K562 (cell line): ENCODE results near the gene SLC22A12. TPM values are rescaled to one million over a fixed set of nuclear protein-coding genes. Genes with fewer than 3 reads are reported as not detected.

Experiments used
- ATAC-seq: fragments of 200-7000 bp; cut with Tn5 transposase; 3 replicates; pipeline ENCODE4 v1.9.1; 2020; ENCODE audit warnings: moderate library complexity
- BruUV-seq: library from RNA; stranded (reverse); fragments of 400-500 nt; replicated peaks from 2 replicates; lab custom pipeline; 2021; lab: Mats Ljungman, UMichigan
- CTCF ChIA-PET: fragments of 300-600 bp; formaldehyde crosslinking; extraction: SDS; loops from one replicate; lab custom pipeline; 2021; ENCODE audit warnings: low intra/inter-chr PET ratio; lab: Yijun Ruan, JAX
- POLR2A ChIA-PET: fragments of 300-600, 350-650 bp; sonication (Branson Sonifier 250); formaldehyde crosslinking; extraction: SDS; loops from one replicate; lab custom pipeline; 2021; ENCODE audit warnings: antibody characterized with exemption, inconsistent platforms; lab: Yijun Ruan, JAX
- DNase-seq, 4 experiments: peaks; one replicate each; pipeline versions ENCODE4 v3.0.0 to v3.0.0-alpha.2; 2011 to 2018; ENCODE audit warnings: low spot score in 3 of 4, mixed read lengths in 3 of 4; ENCODE audit errors: extremely low read depth in 1 of 4
- FAIRE-seq: peaks from 2 replicates; lab custom pipeline; 2011; peaks lifted over from hg19 to GRCh38; lab: Jason Lieb, UNC
- H2AFZ ChIP-seq: 2 replicates; pipeline ENCODE4 v1.6.0; 2011; ENCODE audit warnings: low read depth, low read length, control low read depth, inconsistent platforms
- H3K27ac ChIP-seq: fragments of 200-600 bp; 3 replicates; pipeline ENCODE4 v1.8.0; 2011; ENCODE audit warnings: low read depth, mild to moderate bottlenecking, control low read depth, inconsistent platforms, low read length, moderate library complexity, mixed read lengths; ENCODE audit errors: extremely low read depth
- H3K27me3 ChIP-seq, 2 experiments: fragments of 300-600 bp in 1 of 2; 2 replicates in 1 of 2; 3 replicates in 1 of 2; pipeline versions ENCODE4 v1.6.0 to v1.8.0; 2011; ENCODE audit warnings: inconsistent platforms in 2 of 2, low read length in 2 of 2, mild to moderate bottlenecking in 1 of 2, mixed read lengths in 1 of 2, moderate library complexity in 1 of 2; ENCODE audit not compliant: control insufficient read depth in 2 of 2, insufficient read depth in 2 of 2
- H3K36me3 ChIP-seq: fragments of 300-600 bp; 3 replicates; pipeline ENCODE4 v1.8.0; 2011; ENCODE audit warnings: mild to moderate bottlenecking, low read length, inconsistent platforms; ENCODE audit not compliant: control insufficient read depth, insufficient read depth
- H3K4me1 ChIP-seq, 2 experiments: fragments of 200-600 bp in 1 of 2; replicated peaks in 1 of 2; 2 replicates in 1 of 2; 3 replicates in 1 of 2; pipeline versions ENCODE4 v1.5.1 to v1.8.0; 2011; ENCODE audit warnings: inconsistent platforms in 2 of 2, low read length in 2 of 2, mild to moderate bottlenecking in 1 of 2, mixed read lengths in 1 of 2, moderate library complexity in 1 of 2; ENCODE audit not compliant: control insufficient read depth in 2 of 2, insufficient read depth in 2 of 2
- H3K4me2 ChIP-seq: 2 replicates; pipeline ENCODE4 v1.6.1; 2011; ENCODE audit warnings: low read length, control low read depth, inconsistent platforms, mixed read lengths; ENCODE audit not compliant: insufficient read depth
- H3K4me3 ChIP-seq: fragments of 200-600 bp; sonication (generic), shearing (Covaris generic); 2 replicates; pipeline ENCODE4 v1.5.1; 2016; ENCODE audit warnings: control low read depth, inconsistent platforms
- H3K79me2 ChIP-seq: fragments of 200-600 bp; 3 replicates; pipeline ENCODE4 v1.8.0; 2011; ENCODE audit warnings: low read length, inconsistent platforms; ENCODE audit not compliant: control insufficient read depth, insufficient read depth
- H3K9ac ChIP-seq, 2 experiments: 2 replicates each; pipeline versions ENCODE4 v1.6.0 to v1.6.1; 2011; ENCODE audit warnings: low read depth in 2 of 2, low read length in 2 of 2, control low read depth in 1 of 2, inconsistent platforms in 1 of 2, mild to moderate bottlenecking in 1 of 2, mixed read lengths in 1 of 2; ENCODE audit not compliant: insufficient read depth in 1 of 2
- H3K9me1 ChIP-seq: one replicate; pipeline ENCODE4 v1.6.0; 2011; ENCODE audit warnings: inconsistent platforms, mild to moderate bottlenecking, low read length, moderate library complexity; ENCODE audit not compliant: control insufficient read depth, insufficient read depth
- H3K9me3 ChIP-seq: replicated peaks from 2 replicates; pipeline ENCODE4 v1.5.1; 2011; ENCODE audit warnings: low read depth, low read length, inconsistent platforms; ENCODE audit not compliant: control insufficient read depth, insufficient read depth
- H4K20me1 ChIP-seq: replicated peaks from 2 replicates; pipeline ENCODE4 v1.6.1; 2011; ENCODE audit warnings: low read length, inconsistent platforms, mixed read lengths; ENCODE audit not compliant: control insufficient read depth, insufficient read depth
- ELF1 ChIP-seq: fragments of 200-800 bp; sonication (Bioruptor generic); IDR thresholded peaks from 2 replicates; pipeline ENCODE4 v1.6.1; 2016; ENCODE audit warnings: missing genetic modification characterization, missing compliant biosample characterization
- ETS1 ChIP-seq: conservative IDR thresholded peaks from 2 replicates; pipeline ENCODE4 v1.6.1; 2011; ENCODE audit warnings: low read depth, mild to moderate bottlenecking, low read length; ENCODE audit not compliant: control insufficient read depth
- FOXA3 ChIP-seq, 2 experiments: fragments of 450-650 bp in 1 of 2; sonication (generic) in 1 of 2; formaldehyde crosslinking; IDR thresholded peaks in 1 of 2; conservative IDR thresholded peaks in 1 of 2; 2 replicates each; pipeline versions ENCODE4 v1.4.0 to v1.8.0; 2020 to 2022; ENCODE audit warnings: mild to moderate bottlenecking in 2 of 2, missing genetic modification reagents in 1 of 2
- HEY1 ChIP-seq: fragments of 250-450 bp; sonication (Bioruptor Pico); IDR thresholded peaks from 2 replicates; pipeline ENCODE4 v1.5.0; 2020; ENCODE audit warnings: mild to moderate bottlenecking, moderate library complexity, borderline replicate concordance
- HNRNPK ChIP-seq: fragments of 200-400 bp; formaldehyde crosslinking; IDR thresholded peaks from one replicate; pipeline ENCODE4 v1.6.1; 2018; ENCODE audit warnings: mild to moderate bottlenecking, low read depth, low read length; ENCODE audit not compliant: poor library complexity, severe bottlenecking
- NFE2 ChIP-seq: IDR thresholded peaks from 2 replicates; pipeline ENCODE4 v1.6.1; 2014; ENCODE audit warnings: antibody characterized with exemption, low read depth
- NR1H2 ChIP-seq: sonication (generic); formaldehyde crosslinking; IDR thresholded peaks from 2 replicates; pipeline ENCODE4 v1.4.0; 2020; ENCODE audit warnings: mild to moderate bottlenecking, missing genetic modification reagents
- RB1 ChIP-seq: fragments of 450-650 bp; IDR thresholded peaks from 2 replicates; pipeline ENCODE4 v1.6.1; 2017; ENCODE audit warnings: low read depth, mild to moderate bottlenecking
- RBM22 ChIP-seq: fragments of 200-400 bp; formaldehyde crosslinking; IDR thresholded peaks from 2 replicates; pipeline ENCODE4 v1.6.1; 2018; ENCODE audit warnings: low read length, low read depth; ENCODE audit not compliant: poor library complexity, severe bottlenecking
- TCF3 ChIP-seq: sonication (generic); formaldehyde crosslinking; IDR thresholded peaks from 2 replicates; pipeline ENCODE4 v1.4.0; 2020; ENCODE audit warnings: mild to moderate bottlenecking, missing genetic modification reagents
- TFE3 ChIP-seq: fragments of 450-650 bp; formaldehyde crosslinking; IDR thresholded peaks from 2 replicates; pipeline ENCODE4 v1.4.0; 2020; ENCODE audit warnings: mild to moderate bottlenecking, mixed read lengths
- ZNF282 ChIP-seq: sonication (generic); formaldehyde crosslinking; IDR thresholded peaks from 2 replicates; pipeline ENCODE4 v1.8.1; 2023; ENCODE audit warnings: missing genetic modification reagents
- ZNF780A ChIP-seq: fragments of 250-450 bp; sonication (Bioruptor Pico); IDR thresholded peaks from 2 replicates; pipeline ENCODE4 v1.5.0; 2021; ENCODE audit warnings: mild to moderate bottlenecking
- WGBS: fragments of 100-300 bp; shearing (Covaris generic); methylation state at CpG from one replicate; pipeline ENCODE4 v1.1.6; 2016; ENCODE audit warnings: low coverage, mixed read lengths; ENCODE audit not compliant: insufficient coverage; ENCODE audit errors: missing lambda C conversion rate; 5-methylcytosine and 5-hydroxymethylcytosine counted together
- in situ Hi-C: fragments of 300-500 bp; cut with MboI; formaldehyde crosslinking; loops from 4 replicates; pipeline ENCODE4 v1.15.0; 2018; ENCODE audit warnings: inconsistent platforms, mixed read lengths
- intact Hi-C: fragments of 100-400 bp; cut with micrococcal nuclease; formaldehyde crosslinking; loops from 2 replicates; pipeline ENCODE4 v1.14.2; 2022
- polyA plus RNA-seq, 8 experiments: library from polyadenylated mRNA; depleted of rRNA in 4 of 8; stranded (reverse) in 5 of 8; unstranded in 3 of 8; fragments of >200 nt; fragmentation: Nextera tagmentation in 2 of 8; fragmentation: Illumina TruSeq in 1 of 8; extraction: Ambion mirVana in 2 of 8; extraction: Trizol in 1 of 8; gene quantifications; 2 replicates each; pipeline versions ENCODE4 v1.2.1 to v1.2.3, GENCODE V29; 2011 to 2014; ENCODE audit warnings: inconsistent platforms in 1 of 8, missing spikeins in 1 of 8
- total RNA-seq, 7 experiments: library from RNA; depleted of rRNA in 6 of 7; stranded (reverse); fragments of >200 nt in 6 of 7; fragmentation: Illumina TruSeq in 2 of 7; extraction: Trizol in 2 of 7; gene quantifications; 2 replicates each; pipeline versions ENCODE4 v1.2.1 to v1.2.3, GENCODE V29; 2011 to 2021; ENCODE audit warnings: low replicate concordance in 1 of 7

SLC22A12 gene
- total and polyA plus RNA-seq, 9 of the 15 experiments (the other 6 are each of a cell fraction or from before 2014, with no cell fraction given), result not detected

DNA sequence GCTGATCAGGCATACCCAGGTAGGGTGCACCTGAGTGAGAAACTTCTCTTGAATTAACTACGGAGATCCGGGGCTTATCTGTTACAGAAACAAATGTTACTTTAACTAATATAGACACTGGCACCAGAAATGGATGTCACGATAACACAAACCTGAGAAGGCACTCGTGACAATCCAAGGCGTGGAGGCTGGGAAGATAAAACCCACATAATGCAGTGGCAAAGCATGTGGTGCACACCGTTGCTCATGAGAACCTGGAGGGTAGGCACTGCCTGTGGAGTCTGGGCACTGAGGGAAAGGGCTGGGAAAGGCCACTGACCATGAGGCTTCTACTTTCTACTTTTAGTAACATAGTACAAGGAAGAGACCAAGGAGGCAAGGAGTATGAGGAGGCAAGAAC lies 22.6 kb downstream of the SLC22A12 start (continued):
- TF ChIP-seq TCF3 (CRISPR knock-in tag) (no peak), ZNF282 (CRISPR knock-in tag) (no peak)

GRCh38 chr11:64614917-64615316 lies 23.9 kb downstream of the SLC22A12 start:
- ATAC-seq, result no peak
- H3K36me3 ChIP-seq, result no peaks in the 10 kb centered on the region
- 5% methylated on average over 5 of the region's 5 CpGs for WGBS
- H3K4me3 ChIP-seq, result no peak overlapping the region
- no peak for DNase-seq
- peaks cover 3 to 45% of the 10 kb centered on the region in 2 experiments; a peak in 2 of 5 replicates for H3K27me3 ChIP-seq
- no peak overlapping the region for H3K9ac ChIP-seq
- ChIA-PET CTCF (no interaction called here), POLR2A (interaction anchor here (0.9 kb wide), 1 partner anchor 12 kb away, joined by 3 read pairs; no protein-coding TSS in a partner anchor)
- no peaks in the 10 kb centered on the region for H3K9me1 ChIP-seq
- H3K79me2 ChIP-seq, result no peaks in the 10 kb centered on the region
- no TSS peak for BruUV-seq
- in situ Hi-C loops, result no loop called here
- FAIRE-seq, result no peak
- H4K20me1 ChIP-seq, result peaks cover 4% of the 10 kb centered on the region; the same call in 1 of the 2 replicates
- H2AFZ ChIP-seq, result no peak overlapping the region
- TF ChIP-seq ZNF780A (CRISPR knock-in tag) (no peak), NFE2 (no peak), ETS1 (no peak), HEY1 (CRISPR knock-in tag) (no peak), HNRNPK (no peak), ELF1 (tag) (no peak), FOXA3 (CRISPR knock-in tag; conservative IDR thresholded peaks at IDR 0.05 in 1 of 2, IDR thresholded peaks at IDR 0.05 in 1 of 2) (no peak), RBM22 (no peak), NR1H2 (CRISPR knock-in tag) (no peak), TFE3 (CRISPR knock-in tag) (no peak), RB1 (no peak)
- no peaks in the 10 kb centered on the region for H3K9me3 ChIP-seq
- H3K4me2 ChIP-seq, result no peak overlapping the region
- intact Hi-C loops, result no loop called here
- peaks cover 0 to 2% of the 10 kb centered on the region in 2 experiments; a peak in 2 of 5 replicates for H3K4me1 ChIP-seq
- H3K27ac ChIP-seq, result no peak overlapping the region
